HG03442 (cell line): ENCODE results near the gene PLEKHG4.

Experiments used
- ATAC-seq: cut with Tn5 transposase; IDR thresholded peaks from one replicate; pipeline ENCODE4 v1.9.1; 2021; ENCODE audit warnings: mild to moderate bottlenecking, moderate library complexity; ENCODE audit not compliant: unreplicated experiment

The PLEKHG4 gene

DNA sequence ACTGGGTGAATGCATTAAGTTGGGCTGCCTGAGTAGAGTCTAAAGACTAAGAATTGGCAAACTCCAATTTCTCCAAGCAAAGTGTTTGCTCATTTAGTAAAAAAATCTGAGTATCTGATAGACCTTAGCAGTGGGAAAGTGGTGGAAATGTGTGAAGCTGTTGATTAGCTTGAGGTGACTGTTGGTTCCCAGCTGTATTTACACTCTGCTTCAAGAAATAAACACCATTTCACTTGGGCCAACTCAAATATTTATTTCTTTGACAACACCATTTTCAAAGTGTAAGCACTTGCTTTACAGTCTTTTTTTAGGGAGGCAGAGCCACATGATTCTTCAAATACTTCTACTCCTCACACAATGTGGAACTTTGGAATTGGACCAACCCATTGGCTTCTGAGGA lies 38.5 kb downstream of the PLEKHG4 start:
- ATAC-seq = no peak

- no peak for ATAC-seq
These were observed 46.8 kb downstream of the PLEKHG4 start for GRCh38 chr16:67326115-67326471.

DNA sequence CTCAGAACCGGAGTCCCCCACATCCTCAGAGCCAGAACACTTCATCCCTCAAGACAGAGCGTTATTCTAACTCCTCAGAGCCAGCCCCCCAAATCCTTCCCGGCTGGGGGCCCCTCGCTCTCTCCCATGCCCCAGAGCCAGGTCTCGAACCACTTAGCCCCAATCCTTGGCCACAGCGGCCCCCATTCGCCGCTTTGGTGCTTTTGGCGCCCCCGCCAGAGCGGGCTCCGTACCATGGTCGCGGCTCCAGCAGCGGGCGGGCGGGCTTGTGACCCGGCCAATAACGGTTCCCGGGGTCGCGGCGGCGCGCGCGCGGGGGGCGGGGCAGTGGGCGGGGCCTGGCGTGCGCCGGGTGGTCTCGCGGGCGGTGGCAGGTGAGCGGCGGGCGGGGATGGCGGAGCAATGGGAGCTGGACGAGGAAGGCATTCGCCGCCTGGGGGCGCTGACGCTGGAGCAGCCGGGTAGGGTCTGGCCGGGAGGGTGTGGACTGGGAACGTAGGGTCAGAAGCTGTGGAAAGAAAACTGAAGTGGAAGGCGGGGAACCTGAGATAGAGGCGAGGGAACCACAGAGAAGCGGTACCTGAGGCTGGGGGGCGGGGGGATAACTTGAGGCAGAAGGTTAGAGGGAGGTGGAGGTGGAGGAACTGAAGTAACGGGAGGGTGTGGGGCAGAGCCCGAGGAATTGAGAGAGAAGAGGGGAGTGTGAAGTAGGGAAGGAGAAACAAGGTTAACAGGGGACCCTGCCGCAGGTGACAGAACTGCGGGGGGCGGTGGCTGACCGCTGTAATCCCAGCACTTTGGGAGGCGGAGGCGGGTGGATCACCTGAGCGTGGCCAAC lies 47.4 kb downstream of the PLEKHG4 start, which contains the start of the genes KCTD19 and LRRC36:
Gene KCTD19, minus strand, starts transcription at position 270 of the 838 bp plus-strand sequence. Its CDS starts 34 bp downstream, at position 236.
Gene LRRC36, plus strand, starts transcription at position 344 of the 838 bp plus-strand sequence. Its CDS starts 48 bp downstream, at position 392.
- ATAC-seq = no peak

DNA sequence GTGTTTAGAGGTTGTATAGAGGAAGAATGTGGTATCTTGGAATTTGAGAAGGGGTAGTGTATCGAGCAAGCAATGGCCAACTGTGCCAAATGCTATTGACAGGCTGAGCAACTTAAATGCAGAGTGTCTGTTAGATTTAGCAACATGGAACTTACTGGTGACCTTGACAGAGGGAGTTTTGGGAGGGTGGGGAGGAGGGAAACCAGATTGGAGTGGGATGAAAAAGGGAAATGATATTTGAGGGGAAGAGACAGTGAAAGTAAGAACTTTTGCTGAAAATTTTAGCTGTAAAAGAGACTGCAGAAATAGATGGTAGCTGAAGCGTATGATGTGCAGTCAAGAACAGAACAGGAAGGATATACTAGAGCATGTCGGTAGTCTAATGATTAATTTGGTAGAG lies 48.4 kb downstream of the PLEKHG4 start:
- ATAC-seq = no peak

DNA sequence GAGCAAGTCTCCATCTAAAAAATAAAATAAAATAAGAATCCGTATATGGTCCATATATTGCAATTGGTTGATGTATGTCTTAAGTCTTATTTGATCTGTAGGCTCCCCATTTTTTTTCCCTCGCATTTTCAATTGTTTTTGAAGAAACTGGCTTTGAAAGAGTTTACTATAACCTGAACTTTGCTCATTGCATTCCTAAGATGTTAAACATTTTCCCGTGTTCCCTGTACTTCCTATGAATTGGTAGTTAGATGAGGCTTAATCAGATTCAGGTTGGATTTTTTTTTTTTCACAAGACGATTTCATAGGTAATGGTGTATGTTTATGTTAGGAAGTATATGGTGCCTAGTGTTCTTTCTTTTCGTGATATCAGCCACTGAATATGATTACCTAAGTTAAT lies 50.6 kb downstream of the PLEKHG4 start:
- ATAC-seq = no peak

GRCh38 chr16:67333315-67333714 lies 54.0 kb downstream of the PLEKHG4 start:
- no peak for ATAC-seq

DNA sequence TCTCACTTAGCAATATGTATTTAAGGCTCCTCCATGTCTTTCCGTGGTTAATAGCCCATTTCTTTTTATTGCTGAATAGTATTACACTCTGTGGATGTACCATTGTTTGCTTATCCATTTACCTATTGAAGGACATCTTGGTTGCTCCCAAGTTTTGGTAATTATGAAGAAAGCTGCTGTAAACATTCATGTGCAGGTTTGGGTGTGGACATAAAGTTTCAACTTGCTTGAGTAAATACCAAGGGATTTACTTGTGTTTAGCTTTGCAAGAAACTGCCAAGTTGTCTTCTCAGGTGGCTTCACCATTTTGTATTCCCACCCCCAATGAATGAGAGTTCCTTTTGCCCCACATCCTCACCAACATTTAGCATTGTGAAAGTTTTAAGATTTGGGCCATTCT lies 56.8 kb downstream of the PLEKHG4 start:
- ATAC-seq = no peak

- ATAC-seq = no peak
These were observed 57.3 kb downstream of the PLEKHG4 start for GRCh38 chr16:67336648-67337047.
